Ramos (cell line): ENCODE results near the gene SLC37A4.

Experiments
- in situ Hi-C: fragments of 300-500 bp; cut with MboI; formaldehyde crosslinking; loops from one replicate; pipeline ENCODE4 v1.14.3; 2022; ENCODE audit warnings: low sequenced_read_pairs; ENCODE audit not compliant: unreplicated experiment

SLC37A4 gene

DNA sequence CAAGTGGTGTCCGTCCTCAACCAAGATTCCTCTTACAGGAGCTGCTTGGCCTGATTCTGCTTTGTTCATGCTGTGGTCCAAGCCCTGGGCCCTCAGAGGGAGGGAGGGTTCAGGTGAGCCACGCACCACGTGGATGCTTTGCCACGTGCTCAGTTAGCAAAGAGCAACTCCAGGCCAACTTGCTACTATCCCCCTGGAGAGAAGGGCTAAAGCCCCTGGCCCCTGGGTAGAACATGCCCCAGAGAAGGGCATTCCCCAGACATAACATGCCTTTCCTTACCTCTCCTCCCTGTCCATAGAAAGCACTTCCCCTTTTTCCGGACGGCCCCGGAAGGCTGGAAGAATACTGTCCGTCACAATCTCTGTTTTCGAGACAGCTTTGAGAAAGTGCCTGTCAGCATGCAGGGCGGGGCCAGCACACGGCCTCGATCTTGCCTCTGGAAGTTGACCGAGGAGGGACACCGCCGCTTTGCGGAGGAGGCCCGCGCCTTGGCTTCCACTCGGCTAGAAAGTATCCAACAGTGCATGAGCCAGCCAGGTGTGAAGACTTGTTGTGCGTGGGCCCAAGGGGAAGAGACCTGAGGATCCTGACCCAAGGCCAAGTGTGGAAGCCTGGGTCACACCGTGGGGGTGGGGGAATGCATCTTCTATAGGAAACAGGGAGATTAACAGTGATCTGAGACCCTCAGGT lies 50.3 kb downstream of the SLC37A4 start:
- in situ Hi-C loops: no loop called here

DNA sequence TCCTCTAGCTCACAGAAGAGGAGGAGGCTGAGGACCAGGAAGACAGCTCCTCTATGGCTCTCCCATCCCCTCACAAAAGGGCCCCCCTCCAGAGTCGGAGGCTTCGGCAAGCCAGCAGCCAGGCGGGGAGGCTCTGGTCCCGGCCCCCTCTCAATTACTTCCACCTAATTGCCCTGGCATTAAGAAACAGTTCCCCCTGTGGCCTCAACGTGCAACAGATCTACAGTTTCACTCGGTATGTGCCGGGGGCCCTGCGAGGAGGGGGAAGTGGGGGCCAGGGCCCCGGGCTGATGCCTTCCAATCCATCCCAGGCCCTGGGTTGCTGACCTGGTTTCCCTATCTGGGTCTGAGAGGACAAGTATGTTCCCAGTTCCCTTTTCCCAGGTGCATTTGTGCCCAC lies 51.2 kb downstream of the SLC37A4 start:
- in situ Hi-C loops: no loop called here

DNA sequence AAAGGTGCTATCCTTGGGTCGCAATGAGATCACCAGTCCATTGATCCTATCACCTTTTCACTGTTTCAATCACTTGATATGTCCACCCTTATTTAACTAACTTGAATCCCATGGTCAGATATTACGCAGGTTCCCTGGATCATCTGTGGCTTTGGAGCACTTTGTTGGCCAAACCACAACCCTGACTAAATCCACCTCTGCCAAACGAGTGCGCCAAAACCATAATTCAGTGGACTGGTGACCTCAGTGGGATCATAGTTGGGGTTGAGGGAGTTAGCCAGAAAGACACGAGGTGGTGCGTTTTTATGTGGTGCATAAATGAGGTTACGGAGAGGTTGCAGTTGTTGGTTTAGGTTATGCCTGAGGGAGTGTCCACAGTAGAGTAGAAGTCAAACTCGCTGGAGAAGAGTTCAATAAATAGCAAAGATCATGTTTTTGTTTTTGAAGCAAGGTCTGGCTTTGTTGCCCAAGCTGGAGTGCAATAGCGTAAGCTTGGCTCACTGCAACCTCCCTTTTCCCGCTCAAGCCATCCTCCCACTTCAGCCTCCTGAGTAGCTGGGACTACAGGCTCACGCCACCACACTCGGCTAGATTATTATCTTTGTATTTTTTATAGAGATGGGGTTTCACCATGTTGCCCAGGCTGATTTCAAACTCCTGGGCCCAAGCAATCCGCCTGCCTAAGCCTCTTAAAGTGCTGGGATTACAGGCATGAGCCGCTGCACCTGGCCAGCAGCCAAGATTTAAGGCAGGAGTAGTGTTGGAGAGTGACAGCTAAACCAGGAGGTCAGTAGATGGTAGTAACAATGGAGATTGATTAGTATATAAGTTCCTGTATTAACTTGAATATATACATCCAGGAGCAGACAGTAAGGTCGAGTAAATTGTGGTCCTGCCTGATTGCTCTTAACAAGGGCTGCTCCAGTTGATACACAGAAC lies 54.6 kb downstream of the SLC37A4 start:
- in situ Hi-C loops: no loop called here
